ENCODE data around the gene STX18.

The STX18 gene

GRCh38 chr4:4490041-4490440, 51.8 kb downstream of the STX18 start:
- no peaks in the 10 kb centered on the region for H3K9me3 ChIP-seq (ENCODE audit: control insufficient read depth in 5 of 5, low read length in 5 of 5)
- H3K27ac ChIP-seq (ENCODE audit: low read depth, low read length) = no peak overlapping the region
- no peaks in the 10 kb centered on the region for H3K27me3 ChIP-seq (ENCODE audit: control insufficient read depth in 5 of 5, insufficient read depth in 4 of 5, low read length in 5 of 5)
- H3K36me3 ChIP-seq (ENCODE audit: control insufficient read depth in 5 of 5, insufficient read depth in 5 of 5, low read length in 5 of 5) = no peaks in the 10 kb centered on the region
- H3K4me1 ChIP-seq (ENCODE audit: control insufficient read depth in 5 of 5, insufficient read depth in 5 of 5, low read length in 5 of 5) = peaks cover 0 to 7% (median 3%) of the 10 kb centered on the region in 5 donors
- no peak overlapping the region for H3K9ac ChIP-seq (ENCODE audit: low read length in 5 of 5)
- H3K4me3 ChIP-seq (ENCODE audit: low read depth in 1 of 5, low read length in 5 of 5) = no peak overlapping the region

GRCh38 chr4:4488405-4489404, 53.1 kb downstream of the STX18 start:
- Histone ChIP-seq H3K36me3 (ENCODE audit: control insufficient read depth in 5 of 5, insufficient read depth in 5 of 5, low read length in 5 of 5) (no peaks in the 10 kb centered on the region), H3K9ac (ENCODE audit: low read length in 5 of 5) (no peak overlapping the region), H3K4me1 (ENCODE audit: control insufficient read depth in 5 of 5, insufficient read depth in 5 of 5, low read length in 5 of 5) (peaks cover 0 to 7% (median 3%) of the 10 kb centered on the region in 5 donors), H3K9me3 (ENCODE audit: control insufficient read depth in 5 of 5, low read length in 5 of 5) (no peaks in the 10 kb centered on the region), H3K4me3 (ENCODE audit: low read depth in 1 of 5, low read length in 5 of 5) (no peak overlapping the region), H3K27me3 (ENCODE audit: control insufficient read depth in 5 of 5, insufficient read depth in 4 of 5, low read length in 5 of 5) (no peaks in the 10 kb centered on the region), H3K27ac (ENCODE audit: low read depth, low read length) (no peak overlapping the region)

GRCh38 chr4:4486969-4487368, 54.9 kb downstream of the STX18 start:
- Histone ChIP-seq H3K9me3 (ENCODE audit: control insufficient read depth in 5 of 5, low read length in 5 of 5) (no peaks in the 10 kb centered on the region), H3K4me1 (ENCODE audit: control insufficient read depth in 5 of 5, insufficient read depth in 5 of 5, low read length in 5 of 5) (peaks cover 0 to 3% (median 0%) of the 10 kb centered on the region in 5 donors), H3K27ac (ENCODE audit: low read depth, low read length) (no peak overlapping the region), H3K36me3 (ENCODE audit: control insufficient read depth in 5 of 5, insufficient read depth in 5 of 5, low read length in 5 of 5) (no peaks in the 10 kb centered on the region), H3K27me3 (ENCODE audit: control insufficient read depth in 5 of 5, insufficient read depth in 4 of 5, low read length in 5 of 5) (no peaks in the 10 kb centered on the region), H3K9ac (ENCODE audit: low read length in 5 of 5) (no peak overlapping the region), H3K4me3 (ENCODE audit: low read depth in 1 of 5, low read length in 5 of 5) (no peak overlapping the region)

- no peaks in the 10 kb centered on the region for H3K36me3 ChIP-seq (ENCODE audit: control insufficient read depth in 5 of 5, insufficient read depth in 5 of 5, low read length in 5 of 5)
- H3K4me3 ChIP-seq (ENCODE audit: low read depth in 1 of 5, low read length in 5 of 5) = no peak overlapping the region
- no peak overlapping the region for H3K9ac ChIP-seq (ENCODE audit: low read length in 5 of 5)
- H3K9me3 ChIP-seq (ENCODE audit: control insufficient read depth in 5 of 5, low read length in 5 of 5) = no peaks in the 10 kb centered on the region
- no peaks in the 10 kb centered on the region for H3K27me3 ChIP-seq (ENCODE audit: control insufficient read depth in 5 of 5, insufficient read depth in 4 of 5, low read length in 5 of 5)
- no peak overlapping the region for H3K27ac ChIP-seq (ENCODE audit: low read depth, low read length)
- peaks cover 0 to 11% (median 5%) of the 10 kb centered on the region in 5 donors for H3K4me1 ChIP-seq (ENCODE audit: control insufficient read depth in 5 of 5, insufficient read depth in 5 of 5, low read length in 5 of 5)
Measured at GRCh38 chr4:4485806-4486205, 56.0 kb downstream of the STX18 start.

- H3K4me1 ChIP-seq (ENCODE audit: control insufficient read depth in 5 of 5, insufficient read depth in 5 of 5, low read length in 5 of 5) = peaks cover 0 to 28% (median 15%) of the 10 kb centered on the region in 5 donors
- H3K27ac ChIP-seq (ENCODE audit: low read depth, low read length) = no peak overlapping the region
- no peaks in the 10 kb centered on the region for H3K36me3 ChIP-seq (ENCODE audit: control insufficient read depth in 5 of 5, insufficient read depth in 5 of 5, low read length in 5 of 5)
- no peaks in the 10 kb centered on the region for H3K27me3 ChIP-seq (ENCODE audit: control insufficient read depth in 5 of 5, insufficient read depth in 4 of 5, low read length in 5 of 5)
- no peak overlapping the region for H3K4me3 ChIP-seq (ENCODE audit: low read depth in 1 of 5, low read length in 5 of 5)
- no peaks in the 10 kb centered on the region for H3K9me3 ChIP-seq (ENCODE audit: control insufficient read depth in 5 of 5, low read length in 5 of 5)
- no peak overlapping the region for H3K9ac ChIP-seq (ENCODE audit: low read length in 5 of 5)
Measured at GRCh38 chr4:4481399-4481994, 60.4 kb downstream of the STX18 start.

- no peak overlapping the region for H3K27ac ChIP-seq (ENCODE audit: low read depth, low read length)
- no peak overlapping the region for H3K9ac ChIP-seq (ENCODE audit: low read length in 5 of 5)
- H3K4me1 ChIP-seq (ENCODE audit: control insufficient read depth in 5 of 5, insufficient read depth in 5 of 5, low read length in 5 of 5) = peaks cover 0 to 28% (median 15%) of the 10 kb centered on the region in 5 donors
- H3K9me3 ChIP-seq (ENCODE audit: control insufficient read depth in 5 of 5, low read length in 5 of 5) = no peaks in the 10 kb centered on the region
- H3K4me3 ChIP-seq (ENCODE audit: low read depth in 1 of 5, low read length in 5 of 5) = no peak overlapping the region
- no peaks in the 10 kb centered on the region for H3K27me3 ChIP-seq (ENCODE audit: control insufficient read depth in 5 of 5, insufficient read depth in 4 of 5, low read length in 5 of 5)
- no peaks in the 10 kb centered on the region for H3K36me3 ChIP-seq (ENCODE audit: control insufficient read depth in 5 of 5, insufficient read depth in 5 of 5, low read length in 5 of 5)
Measured at GRCh38 chr4:4480685-4481398, 61.0 kb downstream of the STX18 start.

GRCh38 chr4:4480205-4480604, 61.6 kb downstream of the STX18 start:
- H3K36me3 ChIP-seq (ENCODE audit: control insufficient read depth in 5 of 5, insufficient read depth in 5 of 5, low read length in 5 of 5) = no peaks in the 10 kb centered on the region
- H3K9me3 ChIP-seq (ENCODE audit: control insufficient read depth in 5 of 5, low read length in 5 of 5) = no peaks in the 10 kb centered on the region
- no peak overlapping the region for H3K9ac ChIP-seq (ENCODE audit: low read length in 5 of 5)
- peaks cover 0 to 28% (median 15%) of the 10 kb centered on the region in 5 donors for H3K4me1 ChIP-seq (ENCODE audit: control insufficient read depth in 5 of 5, insufficient read depth in 5 of 5, low read length in 5 of 5)
- H3K27me3 ChIP-seq (ENCODE audit: control insufficient read depth in 5 of 5, insufficient read depth in 4 of 5, low read length in 5 of 5) = no peaks in the 10 kb centered on the region
- no peak overlapping the region for H3K4me3 ChIP-seq (ENCODE audit: low read depth in 1 of 5, low read length in 5 of 5)
- no peak overlapping the region for H3K27ac ChIP-seq (ENCODE audit: low read depth, low read length)

- Histone ChIP-seq H3K27ac (ENCODE audit: low read depth, low read length) (no peak overlapping the region), H3K9ac (ENCODE audit: low read length in 5 of 5) (no peak overlapping the region), H3K9me3 (ENCODE audit: control insufficient read depth in 5 of 5, low read length in 5 of 5) (no peaks in the 10 kb centered on the region), H3K4me1 (ENCODE audit: control insufficient read depth in 5 of 5, insufficient read depth in 5 of 5, low read length in 5 of 5) (peaks cover 0 to 28% (median 15%) of the 10 kb centered on the region in 5 donors), H3K36me3 (ENCODE audit: control insufficient read depth in 5 of 5, insufficient read depth in 5 of 5, low read length in 5 of 5) (no peaks in the 10 kb centered on the region), H3K27me3 (ENCODE audit: control insufficient read depth in 5 of 5, insufficient read depth in 4 of 5, low read length in 5 of 5) (no peaks in the 10 kb centered on the region), H3K4me3 (ENCODE audit: low read depth in 1 of 5, low read length in 5 of 5) (no peak overlapping the region)
Measured at GRCh38 chr4:4479366-4479765, 62.5 kb downstream of the STX18 start.

- Histone ChIP-seq H3K4me3 (ENCODE audit: low read depth in 1 of 5, low read length in 5 of 5) (no peak overlapping the region), H3K9ac (ENCODE audit: low read length in 5 of 5) (no peak overlapping the region), H3K9me3 (ENCODE audit: control insufficient read depth in 5 of 5, low read length in 5 of 5) (no peaks in the 10 kb centered on the region), H3K36me3 (ENCODE audit: control insufficient read depth in 5 of 5, insufficient read depth in 5 of 5, low read length in 5 of 5) (no peaks in the 10 kb centered on the region), H3K27ac (ENCODE audit: low read depth, low read length) (no peak overlapping the region), H3K27me3 (ENCODE audit: control insufficient read depth in 5 of 5, insufficient read depth in 4 of 5, low read length in 5 of 5) (no peaks in the 10 kb centered on the region), H3K4me1 (ENCODE audit: control insufficient read depth in 5 of 5, insufficient read depth in 5 of 5, low read length in 5 of 5) (peaks cover 0 to 35% (median 15%) of the 10 kb centered on the region in 5 donors)
Measured at GRCh38 chr4:4477796-4478195, 64.1 kb downstream of the STX18 start.

GRCh38 chr4:4477391-4477790, 64.5 kb downstream of the STX18 start:
- no peaks in the 10 kb centered on the region for H3K27me3 ChIP-seq (ENCODE audit: control insufficient read depth in 5 of 5, insufficient read depth in 4 of 5, low read length in 5 of 5)
- peaks cover 0 to 35% (median 15%) of the 10 kb centered on the region in 5 donors for H3K4me1 ChIP-seq (ENCODE audit: control insufficient read depth in 5 of 5, insufficient read depth in 5 of 5, low read length in 5 of 5)
- H3K9ac ChIP-seq (ENCODE audit: low read length in 5 of 5) = no peak overlapping the region
- no peaks in the 10 kb centered on the region for H3K9me3 ChIP-seq (ENCODE audit: control insufficient read depth in 5 of 5, low read length in 5 of 5)
- H3K27ac ChIP-seq (ENCODE audit: low read depth, low read length) = no peak overlapping the region
- H3K4me3 ChIP-seq (ENCODE audit: low read depth in 1 of 5, low read length in 5 of 5) = no peak overlapping the region
- no peaks in the 10 kb centered on the region for H3K36me3 ChIP-seq (ENCODE audit: control insufficient read depth in 5 of 5, insufficient read depth in 5 of 5, low read length in 5 of 5)
